Smooth muscle cell of trachea (primary cell): ENCODE data around the gene ENTPD5. TPM values are rescaled to one million over a fixed set of nuclear protein-coding genes. Genes with fewer than 3 reads are reported as not detected.

ENCODE experiments used
- total RNA-seq: library from RNA; depleted of rRNA; stranded (reverse); fragments of >200 nt; gene quantifications from 2 replicates; pipeline ENCODE4 v1.2.1, GENCODE V29; 2014

The ENTPD5 gene
- total RNA-seq, result 11.7 and 17.0 TPM in 2 replicates

GRCh38 chr14:74018586-74019407 lies at the start of gene ENTPD5, which contains the start of gene BBOF1:
Gene ENTPD5, minus strand, starts transcription at chr14:74019288. Its CDS starts 31,186 bp downstream, at chr14:73988102.
Gene BBOF1, plus strand, starts transcription at chr14:74019349. Its CDS starts 130 bp downstream, at chr14:74019479.

DNA sequence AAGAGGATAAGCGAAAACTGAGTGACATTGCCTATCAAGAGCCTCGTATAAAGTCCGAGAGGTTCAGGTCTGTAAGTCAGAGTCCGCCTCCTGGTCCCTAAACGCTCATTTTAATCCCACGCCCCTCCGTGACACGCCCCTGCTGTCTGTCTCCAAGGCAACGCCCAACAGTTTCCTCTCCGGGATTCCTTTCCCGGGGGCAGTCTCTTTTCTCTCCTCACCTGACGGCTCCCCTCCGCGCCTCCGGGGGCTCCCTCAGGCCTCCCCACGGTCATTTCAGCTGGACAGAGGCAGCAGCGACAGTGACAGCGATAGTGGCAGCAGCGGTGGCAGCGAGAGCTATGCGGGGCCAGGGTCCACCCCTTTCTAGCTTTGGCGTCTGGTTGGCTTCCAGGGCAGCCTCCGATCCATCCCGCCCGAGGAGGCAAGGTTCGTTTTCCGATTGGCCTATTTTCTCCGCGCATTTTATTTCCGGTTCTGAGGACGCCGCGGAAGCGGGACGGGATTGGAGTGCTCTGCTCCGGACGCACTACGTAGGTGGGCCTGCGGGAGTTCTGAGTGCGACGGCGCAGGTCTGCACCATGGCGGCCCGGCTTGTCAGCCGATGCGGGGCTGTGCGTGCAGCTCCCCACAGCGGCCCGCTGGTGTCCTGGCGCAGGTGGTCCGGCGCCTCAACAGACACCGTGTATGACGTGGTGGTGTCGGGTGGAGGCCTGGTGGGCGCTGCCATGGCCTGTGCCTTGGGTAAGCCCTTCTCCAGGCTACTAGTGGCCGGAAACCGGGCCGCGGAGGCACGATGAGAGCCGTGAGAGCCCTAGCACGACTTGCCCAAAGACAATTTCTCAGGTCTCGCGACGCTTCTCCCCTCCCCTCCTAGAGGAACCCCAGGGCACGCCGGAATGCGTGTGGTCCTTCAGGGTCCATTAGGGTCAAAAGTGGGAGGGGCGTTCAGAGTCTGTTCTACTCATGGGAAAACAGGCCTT lies 69.0 kb downstream of the ENTPD5 start, which contains the start of the genes COQ6 and FAM161B:
TSS of gene COQ6 (plus strand) at position 551 of the 983 bp plus-strand sequence. CDS start at position 582, 31 bp downstream.
TSS of gene FAM161B (minus strand) at position 343 of the 983 bp plus-strand sequence. CDS start at position 275, 68 bp downstream.

Other genes starting within 250 kb of the ENTPD5 start
- gene PTGR2, start 167.5 kb downstream of the ENTPD5 start, total RNA-seq, result 5.2 and 9.6 TPM in 2 replicates
- 72.6 and 76.8 TPM in 2 replicates for gene ZNF410, start 132.4 kb downstream of the ENTPD5 start, total RNA-seq
- gene FAM161B, start 69.2 kb downstream of the ENTPD5 start, total RNA-seq, result 4.1 and 4.2 TPM in 2 replicates
- 20.0 and 22.1 TPM in 2 replicates for gene COQ6, start 69.0 kb downstream of the ENTPD5 start, total RNA-seq
- 5.5 and 6.0 TPM in 2 replicates for gene BBOF1, start 61 bp upstream of the ENTPD5 start, total RNA-seq
- 58.0 and 62.0 TPM in 2 replicates for gene ALDH6A1, start 65.2 kb upstream of the ENTPD5 start, total RNA-seq
- gene LIN52, start 65.7 kb upstream of the ENTPD5 start, total RNA-seq, result 6.1 and 8.3 TPM in 2 replicates
- gene VSX2, start 220.2 kb upstream of the ENTPD5 start, total RNA-seq, result not detected in 2 replicates